Heart right ventricle (tissue), 16 donors: ENCODE measurements around the gene SHMT1. TPM values are rescaled to one million over a fixed set of nuclear protein-coding genes. Genes with fewer than 3 reads are reported as not detected.

Source experiments
- ATAC-seq, 8 donors: fragments of 200-7000 bp; cut with Tn5 transposase; one replicate each; pipeline ENCODE4 v1.9.1; 2020; ENCODE audit warnings: mild to moderate bottlenecking in 8 of 8, moderate library complexity in 8 of 8, moderate number of reproducible peaks in 1 of 8
- DNase-seq, 2 donors: peaks; one replicate each; pipeline ENCODE4 v3.0.0-alpha.2; 2020
- H3K27ac ChIP-seq, 10 donors: fragments of 200-600 bp; sonication (generic) in 2 of 10; one replicate each; pipeline versions ENCODE4 v1.5.0 to v1.8.0; 2020 to 2022; ENCODE audit warnings: mild to moderate bottlenecking in 3 of 10
- H3K27me3 ChIP-seq, 7 donors: fragments of 200-600 bp; one replicate each; pipeline ENCODE4 v1.8.0; 2021 to 2022; ENCODE audit warnings: mild to moderate bottlenecking in 2 of 7
- H3K36me3 ChIP-seq, 9 donors: fragments of 200-600 bp; sonication (generic) in 1 of 9; one replicate each; pipeline versions ENCODE4 v1.5.0 to v1.8.0; 2020 to 2022; ENCODE audit warnings: mild to moderate bottlenecking in 2 of 9
- H3K4me1 ChIP-seq, 9 donors: fragments of 200-600 bp; sonication (generic) in 1 of 9; one replicate each; pipeline versions ENCODE4 v1.5.0 to v1.8.0; 2020 to 2022; ENCODE audit warnings: mild to moderate bottlenecking in 4 of 9
- H3K4me3 ChIP-seq, 10 donors: fragments of 200-600 bp; sonication (generic) in 2 of 10; one replicate each; pipeline versions ENCODE4 v1.5.0 to v1.8.0; 2020 to 2022; ENCODE audit warnings: mild to moderate bottlenecking in 7 of 10, moderate library complexity in 2 of 10
- H3K9me3 ChIP-seq, 11 donors: fragments of 200-600 bp in 10 of 11; sonication (generic) in 2 of 11; one replicate each; pipeline versions ENCODE4 v1.5.0 to v1.8.0; 2013 to 2022; ENCODE audit warnings: mild to moderate bottlenecking in 2 of 11, control low read depth in 1 of 11, moderate library complexity in 1 of 11
- WGBS, 2 donors: extraction: QIAGEN DNeasy Blood & Tissue Kit; methylation state at CpG; one replicate each; pipeline ENCODE4 v1.1.7; 2013; ENCODE audit warnings: inconsistent platforms in 1 of 2; 5-methylcytosine and 5-hydroxymethylcytosine counted together
- intact Hi-C, 10 donors: fragments of 100-400 bp; cut with DNase I; formaldehyde crosslinking; loops; one replicate each; pipeline versions ENCODE4 v1.11.1 to v1.14.2; 2022
- polyA plus RNA-seq, 2 donors: library from polyadenylated mRNA; stranded (reverse); fragments of 200-250 nt; gene quantifications; one replicate each; pipeline ENCODE4 v1.2.3, GENCODE V29; 2013
- total RNA-seq, 10 donors: library from RNA; stranded (reverse); fragmentation: NEBNext Ultra II Directional in 3 of 10; extraction: Animal tissue kit (Norgen Biotek cat#: 25700) in 3 of 10; gene quantifications; one replicate each; pipeline versions ENCODE4 v1.2.1 to v1.2.4, GENCODE V29; 2021 to 2023
- TF ChIP-seq, protein P1 (sequence below), 9 donors: fragments of 200-600 bp; sonication (generic) in 2 of 9; IDR thresholded peaks; one replicate each; pipeline versions ENCODE4 v1.5.0 to v1.8.0; 2021 to 2022; ENCODE audit warnings: antibody characterized with exemption in 9 of 9, mild to moderate bottlenecking in 5 of 9, moderate library complexity in 1 of 9
- donor health status: Arrhythmogenic right ventricular cardiomyopathy.
- donor health status: ischemic (EF 13 %, LVEDD 7.1; RV severe dilation, severe dysfunction).
- donor health status: healthy with polysubstance abuse.
- donor health status: DM: no; HTN: yes; CAD: no.
- donor health status: DM: no; HTN: no; CAD: no.
- donor health status: ischemic (EF 25% LVEDD 6.9; RV normal size, moderate dysfunction).
- donor health status: ischemic (EF 25% LVEDD 5.7; RV mildly dilated, moderate dysfunction).
- donor health status: healthy.
- donor health status: DM: yes; HTN: yes; CAD: no.
- donor health status: Ischemic cardiomyopathy.
- donor health status: ischemic (EF 35%, LVEDD 5.7; RV mildly dilated, moderate dysfunction).
- donor health status: nonischemic (EF 11% LVEDD 7.7; RV severe dilation, severe dysfunction).
- donor health status: DM: yes; HTN: yes; CAD: no.
- donor health status: PGD.
- donor health status: ischemic (EF 29% LVEDD 5.4; RV normal size, mild dysfunction).
- donor health status: nonischemic (EF 23%, LVEDD 6.1; RV moderate dilation, normal function).

SHMT1 gene
- total and polyA plus RNA-seq, 12 donors = 2.7 to 11.6 (median 5.9) TPM

GRCh38 chr17:18318771-18319450, 44.4 kb downstream of the SHMT1 start:
- Histone ChIP-seq H3K4me3 (peak overlapping the region in 1 of 10 donors; percentile 25), H3K36me3 (peaks cover 0 to 66% (median 15%) of the 10 kb centered on the region in 9 donors), H3K27me3 (no peaks in the 10 kb centered on the region), H3K9me3 (no peaks in the 10 kb centered on the region), H3K4me1 (peaks cover 30 to 66% (median 62%) of the 10 kb centered on the region in 9 donors), H3K27ac (no peak overlapping the region)
- no peak for ATAC-seq
- TF ChIP-seq, protein P1, sequence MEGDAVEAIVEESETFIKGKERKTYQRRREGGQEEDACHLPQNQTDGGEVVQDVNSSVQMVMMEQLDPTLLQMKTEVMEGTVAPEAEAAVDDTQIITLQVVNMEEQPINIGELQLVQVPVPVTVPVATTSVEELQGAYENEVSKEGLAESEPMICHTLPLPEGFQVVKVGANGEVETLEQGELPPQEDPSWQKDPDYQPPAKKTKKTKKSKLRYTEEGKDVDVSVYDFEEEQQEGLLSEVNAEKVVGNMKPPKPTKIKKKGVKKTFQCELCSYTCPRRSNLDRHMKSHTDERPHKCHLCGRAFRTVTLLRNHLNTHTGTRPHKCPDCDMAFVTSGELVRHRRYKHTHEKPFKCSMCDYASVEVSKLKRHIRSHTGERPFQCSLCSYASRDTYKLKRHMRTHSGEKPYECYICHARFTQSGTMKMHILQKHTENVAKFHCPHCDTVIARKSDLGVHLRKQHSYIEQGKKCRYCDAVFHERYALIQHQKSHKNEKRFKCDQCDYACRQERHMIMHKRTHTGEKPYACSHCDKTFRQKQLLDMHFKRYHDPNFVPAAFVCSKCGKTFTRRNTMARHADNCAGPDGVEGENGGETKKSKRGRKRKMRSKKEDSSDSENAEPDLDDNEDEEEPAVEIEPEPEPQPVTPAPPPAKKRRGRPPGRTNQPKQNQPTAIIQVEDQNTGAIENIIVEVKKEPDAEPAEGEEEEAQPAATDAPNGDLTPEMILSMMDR (IDR thresholded peaks at IDR 0.05) = no peak
- intact Hi-C loops = loop anchor here in 5 of 10 donors (5.0 to 10.0 kb wide), 5 partner anchors 57 to 114 kb away; partner anchors contain the start of genes LLGL1 (in 3 of the 5) and MIEF2 (in 1 of the 5)
- 80 to 84% methylated on average over 18 of the region's 18 CpGs for WGBS, 2 donors
- DNase-seq = no peak

- TF ChIP-seq, protein P1 (IDR thresholded peaks at IDR 0.05) = no peak
- Histone ChIP-seq H3K27me3 (no peaks in the 10 kb centered on the region), H3K9me3 (no peaks in the 10 kb centered on the region), H3K36me3 (peaks cover 0 to 58% (median 7%) of the 10 kb centered on the region in 9 donors), H3K27ac (no peak overlapping the region), H3K4me3 (peak overlapping the region in 2 of 10 donors; percentile 19 to 25), H3K4me1 (peaks cover 33 to 74% (median 70%) of the 10 kb centered on the region in 9 donors)
- no peak for ATAC-seq
- intact Hi-C loops = loop anchor here in 5 of 10 donors (5.0 to 10.0 kb wide), 5 partner anchors 56 to 113 kb away; partner anchors contain the start of genes LLGL1 (in 3 of the 5) and MIEF2 (in 1 of the 5)
- WGBS, 2 donors = 85 to 93% methylated on average over 7 of the region's 7 CpGs
- no peak for DNase-seq
Measured at GRCh38 chr17:18318117-18318516, 45.2 kb downstream of the SHMT1 start.

DNA sequence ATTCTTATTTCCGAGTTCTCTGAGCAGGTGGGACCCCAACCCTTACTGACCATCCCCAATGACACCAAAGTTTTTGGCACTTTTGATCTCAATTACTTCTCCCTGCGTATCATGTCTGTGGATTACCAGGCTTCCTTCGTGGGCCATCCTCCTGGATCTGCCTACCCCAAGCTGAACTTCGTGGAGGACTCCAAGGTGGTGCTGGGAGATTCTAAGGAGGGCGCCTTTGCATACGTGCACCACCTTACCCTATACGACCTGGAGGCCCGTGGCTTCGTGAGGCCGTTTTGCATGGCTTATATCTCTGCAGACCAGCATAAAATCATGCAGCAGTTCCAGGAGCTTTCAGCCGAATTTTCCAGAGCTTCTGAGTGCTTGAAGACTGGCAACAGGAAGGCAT, 47.4 kb downstream of the SHMT1 start:
- H3K4me1 ChIP-seq = peaks cover 33 to 85% (median 74%) of the 10 kb centered on the region in 9 donors
- 63 to 70% methylated on average over 11 of the region's 11 CpGs for WGBS, 2 donors
- no peaks in the 10 kb centered on the region for H3K9me3 ChIP-seq
- DNase-seq = no peak
- intact Hi-C loops = loop anchor here in 7 of 10 donors (2.0 to 10.0 kb wide), 6 partner anchors 47 to 111 kb away; partner anchors contain the start of genes LLGL1 (in 3 of the 7), SHMT1 (in 2 of the 7) and MIEF2 (in 1 of the 7)
- no peaks in the 10 kb centered on the region for H3K27me3 ChIP-seq
- TF ChIP-seq, protein P1 (IDR thresholded peaks at IDR 0.05) = no peak
- H3K27ac ChIP-seq = peak overlapping the region in 9 of 10 donors; percentile 85 to 95 (median 87)
- no peak for ATAC-seq
- H3K36me3 ChIP-seq = peaks cover 0 to 58% (median 0%) of the 10 kb centered on the region in 9 donors
- H3K4me3 ChIP-seq = peak overlapping the region; percentile 78 to 100 (median 90)

DNA sequence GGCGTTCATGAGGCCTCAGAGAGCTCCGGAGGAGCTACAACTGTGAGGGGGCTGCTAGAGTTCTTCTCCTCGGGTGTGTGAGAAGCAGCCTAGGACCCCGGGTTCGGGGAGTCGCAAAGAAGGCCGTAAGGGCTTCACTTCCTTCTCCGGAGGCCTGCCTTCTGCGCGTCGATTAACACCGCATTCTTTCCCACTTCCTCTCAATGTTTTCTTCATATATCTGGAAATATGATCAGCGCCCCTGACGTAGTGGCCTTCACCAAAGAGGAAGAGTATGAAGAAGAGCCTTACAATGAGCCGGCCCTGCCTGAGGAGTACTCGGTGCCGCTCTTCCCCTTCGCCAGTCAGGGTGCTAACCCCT, 47.8 kb downstream of the SHMT1 start:
- Histone ChIP-seq H3K36me3 (peaks cover 0 to 55% (median 0%) of the 10 kb centered on the region in 9 donors), H3K27ac (peak overlapping the region; percentile 62 to 95 (median 86)), H3K4me3 (peak overlapping the region; percentile 78 to 100 (median 90)), H3K9me3 (no peaks in the 10 kb centered on the region), H3K27me3 (no peaks in the 10 kb centered on the region), H3K4me1 (peaks cover 33 to 83% (median 73%) of the 10 kb centered on the region in 9 donors)
- intact Hi-C loops = loop anchor here in 7 of 10 donors (2.0 to 10.0 kb wide), 6 partner anchors 47 to 111 kb away; partner anchors contain the start of genes LLGL1 (in 3 of the 7), SHMT1 (in 2 of the 7) and MIEF2 (in 1 of the 7)
- DNase-seq (no peak), ATAC-seq (peak in 4 of 8 donors; percentile 1 to 2 (median 2))
- 7 to 9% methylated on average over 18 of the region's 18 CpGs for WGBS, 2 donors
- TF ChIP-seq, protein P1 (IDR thresholded peaks at IDR 0.05) = no peak
